Uterus (tissue), 2 donors: ENCODE measurements around the gene NTSR1.

ENCODE experiments used
- CTCF ChIP-seq, 4 experiments: fragments of 200-600 bp in 2 of 4; fragments of 450-650 bp in 2 of 4; sonication (generic) in 2 of 4; IDR thresholded peaks; one replicate each; pipeline ENCODE4 v1.5.1; 2016 to 2019; ENCODE audit warnings: antibody characterized with exemption in 4 of 4, mild to moderate bottlenecking in 2 of 4, moderate library complexity in 1 of 4
- POLR2A ChIP-seq, 2 donors: fragments of 450-650 bp; IDR thresholded peaks; one replicate each; pipeline ENCODE4 v1.6.1; 2016; ENCODE audit warnings: antibody characterized with exemption in 2 of 2, mild to moderate bottlenecking in 1 of 2, moderate library complexity in 1 of 2

GRCh38 chr20:62761759-62762131 is 53.1 kb downstream of the NTSR1 start:
- TF ChIP-seq CTCF (IDR thresholded peaks at IDR 0.05), result no peak
- TF ChIP-seq POLR2A (IDR thresholded peaks at IDR 0.05), result no peak
